GM19240 (cell line): ENCODE measurements around the gene RAD54L.
"Not testable (repeated sequence)": the region's sequence is repeated elsewhere in the genome, so short reads cannot be mapped to it uniquely, and the experiment has no call there.

Experiments used
- DNase-seq: peaks from one replicate; pipeline ENCODE4 v3.0.0; 2011; ENCODE audit warnings: low spot score; ENCODE audit not compliant: insufficient read length

Gene RAD54L

GRCh38 chr1:46319301-46319700 lies 71.7 kb downstream of the RAD54L start:
- not testable (repeated sequence) for DNase-seq

- not testable (repeated sequence) for DNase-seq
Measured at GRCh38 chr1:46319960-46320914, 72.7 kb downstream of the RAD54L start.

- not testable (repeated sequence) for DNase-seq
Measured at GRCh38 chr1:46322191-46322590, 74.6 kb downstream of the RAD54L start.

- DNase-seq = not testable (repeated sequence)
Measured at GRCh38 chr1:46325285-46326076, 77.9 kb downstream of the RAD54L start.
